ENCODE results near the gene TSPOAP1.

GRCh38 chr17:58315281-58315711 is 13.3 kb downstream of the TSPOAP1 start:
- TF ChIP-seq CTCF (IDR thresholded peaks at IDR 0.05) (no peak), POLR2A (IDR thresholded peaks at IDR 0.05) (no peak)

Measured in testis (tissue), 2 donors.